Measurements from ENCODE around the gene ECI1.

DNA sequence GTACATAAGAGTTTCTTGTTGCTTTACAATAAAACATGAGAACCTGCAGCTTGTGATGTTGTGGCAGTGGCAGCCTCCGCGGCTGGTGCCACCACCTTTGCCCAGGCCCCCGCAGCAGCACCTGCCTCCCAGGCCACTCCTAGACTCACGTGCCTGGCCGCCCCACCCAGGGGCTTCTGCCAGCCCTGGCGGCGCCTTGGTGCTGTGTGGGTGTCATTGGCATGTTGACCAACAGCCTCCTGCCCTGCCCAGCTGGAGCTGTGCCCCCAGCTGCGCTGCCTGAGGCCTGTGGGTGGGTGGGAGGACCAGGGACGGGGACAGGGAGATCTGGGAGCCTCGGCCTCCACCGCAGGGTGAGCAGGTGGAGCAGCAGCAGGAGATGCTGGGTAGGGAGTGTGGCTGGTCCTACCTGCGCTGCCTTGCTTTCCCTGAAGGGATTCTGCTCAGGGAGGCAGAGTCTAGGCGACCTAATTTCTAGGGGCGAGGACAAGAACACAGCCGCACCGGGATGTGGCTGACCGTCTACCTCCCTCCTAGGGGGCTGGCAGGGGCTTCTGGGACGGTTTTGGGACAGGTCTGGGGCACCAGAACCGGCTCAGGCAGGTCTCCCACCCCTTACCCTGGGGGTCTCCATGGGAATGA lies 15.6 kb downstream of the ECI1 start:
- TF ChIP-seq POLR2A (IDR thresholded peaks at IDR 0.05) (no peak), POLR2AphosphoS5 (IDR thresholded peaks at IDR 0.05) (no peak)
- TF ChIP-seq, protein P1, sequence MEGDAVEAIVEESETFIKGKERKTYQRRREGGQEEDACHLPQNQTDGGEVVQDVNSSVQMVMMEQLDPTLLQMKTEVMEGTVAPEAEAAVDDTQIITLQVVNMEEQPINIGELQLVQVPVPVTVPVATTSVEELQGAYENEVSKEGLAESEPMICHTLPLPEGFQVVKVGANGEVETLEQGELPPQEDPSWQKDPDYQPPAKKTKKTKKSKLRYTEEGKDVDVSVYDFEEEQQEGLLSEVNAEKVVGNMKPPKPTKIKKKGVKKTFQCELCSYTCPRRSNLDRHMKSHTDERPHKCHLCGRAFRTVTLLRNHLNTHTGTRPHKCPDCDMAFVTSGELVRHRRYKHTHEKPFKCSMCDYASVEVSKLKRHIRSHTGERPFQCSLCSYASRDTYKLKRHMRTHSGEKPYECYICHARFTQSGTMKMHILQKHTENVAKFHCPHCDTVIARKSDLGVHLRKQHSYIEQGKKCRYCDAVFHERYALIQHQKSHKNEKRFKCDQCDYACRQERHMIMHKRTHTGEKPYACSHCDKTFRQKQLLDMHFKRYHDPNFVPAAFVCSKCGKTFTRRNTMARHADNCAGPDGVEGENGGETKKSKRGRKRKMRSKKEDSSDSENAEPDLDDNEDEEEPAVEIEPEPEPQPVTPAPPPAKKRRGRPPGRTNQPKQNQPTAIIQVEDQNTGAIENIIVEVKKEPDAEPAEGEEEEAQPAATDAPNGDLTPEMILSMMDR (IDR thresholded peaks at IDR 0.05), result no peak
